ENCODE measurements around the gene BCL2L11. TPM values are rescaled to one million over a fixed set of nuclear protein-coding genes. Genes with fewer than 3 reads are reported as not detected.

The BCL2L11 gene
- total and polyA plus RNA-seq, 9 donors, result 11.6 to 34.7 (median 20.2) TPM

- H3K4me3 ChIP-seq, result no peak overlapping the region
- no peak for TF ChIP-seq EP300 (IDR thresholded peaks at IDR 0.05)
- no peak for TF ChIP-seq CTCF (IDR thresholded peaks at IDR 0.05)
- TF ChIP-seq POLR2A (IDR thresholded peaks at IDR 0.05), result no peak
- H3K36me3 ChIP-seq, result no peaks in the 10 kb centered on the region
- intact Hi-C loops (cut with DNase I), result no loop called here
- no peaks in the 10 kb centered on the region for H3K4me1 ChIP-seq (ENCODE audit: insufficient read depth)
- H3K27ac ChIP-seq, result no peak overlapping the region
- no peaks in the 10 kb centered on the region for H3K9me3 ChIP-seq
- DNase-seq, result no peak
- no peaks in the 10 kb centered on the region for H3K27me3 ChIP-seq
- 91 to 97% (median 95%) methylated on average over 7 of the region's 7 CpGs for WGBS, 3 donors
Measured at GRCh38 chr2:111149882-111150455, 29.3 kb downstream of the BCL2L11 start.

GRCh38 chr2:111154758-111155157 is 34.0 kb downstream of the BCL2L11 start:
- DNase-seq, result no peak
- Histone ChIP-seq H3K27me3 (no peaks in the 10 kb centered on the region), H3K36me3 (no peaks in the 10 kb centered on the region)

DNA sequence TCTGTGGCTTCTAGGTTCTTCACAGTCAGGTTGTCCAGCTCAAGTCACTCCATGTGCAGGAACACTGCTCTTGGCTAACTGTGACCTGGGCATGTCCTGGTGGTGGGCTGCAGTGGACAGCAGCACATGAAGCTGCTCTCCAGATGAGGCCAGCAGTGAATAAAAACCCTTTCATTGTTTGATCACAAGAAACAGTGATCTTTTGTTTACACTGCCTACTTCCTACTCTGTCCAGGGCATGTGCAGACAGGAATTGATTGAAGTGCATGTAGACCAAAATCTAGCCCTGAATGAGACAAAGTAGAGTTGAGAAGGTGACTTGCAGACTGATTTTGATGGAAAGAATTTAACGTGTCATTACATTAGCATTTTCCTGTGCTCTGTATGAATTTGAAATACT is 34.9 kb downstream of the BCL2L11 start:
- no peaks in the 10 kb centered on the region for H3K36me3 ChIP-seq
- H3K27ac ChIP-seq, result no peak overlapping the region
- H3K4me1 ChIP-seq (ENCODE audit: insufficient read depth), result no peaks in the 10 kb centered on the region
- no peaks in the 10 kb centered on the region for H3K9me3 ChIP-seq
- no peak overlapping the region for H3K4me3 ChIP-seq
- WGBS, 3 donors, result 86 to 89% (median 86%) methylated on average over 1 of the region's 1 CpG
- TF ChIP-seq EP300 (IDR thresholded peaks at IDR 0.05), result no peak
- TF ChIP-seq CTCF (IDR thresholded peaks at IDR 0.05), result no peak
- TF ChIP-seq POLR2A (IDR thresholded peaks at IDR 0.05), result no peak
- no peaks in the 10 kb centered on the region for H3K27me3 ChIP-seq
- intact Hi-C loops (cut with DNase I), result no loop called here
- no peak for DNase-seq

More at GRCh38 chr2:111154758-111155157, 34.0 kb downstream of the BCL2L11 start:
- Histone ChIP-seq H3K9me3 (no peaks in the 10 kb centered on the region), H3K4me3 (no peak overlapping the region), H3K4me1 (ENCODE audit: insufficient read depth) (no peaks in the 10 kb centered on the region), H3K27ac (no peak overlapping the region)
- 98 to 99% (median 99%) methylated on average over 6 of the region's 6 CpGs for WGBS, 3 donors
- no peak for TF ChIP-seq EP300 (IDR thresholded peaks at IDR 0.05)
- TF ChIP-seq POLR2A (IDR thresholded peaks at IDR 0.05), result no peak
- no peak for TF ChIP-seq CTCF (IDR thresholded peaks at IDR 0.05)
- intact Hi-C loops (cut with DNase I), result no loop called here

- Histone ChIP-seq H3K4me1 (ENCODE audit: insufficient read depth) (no peaks in the 10 kb centered on the region), H3K27me3 (no peaks in the 10 kb centered on the region), H3K27ac (no peak overlapping the region), H3K36me3 (no peaks in the 10 kb centered on the region), H3K4me3 (no peak overlapping the region), H3K9me3 (no peaks in the 10 kb centered on the region)
- no peak for DNase-seq
- no peak for TF ChIP-seq CTCF (IDR thresholded peaks at IDR 0.05)
- TF ChIP-seq EP300 (IDR thresholded peaks at IDR 0.05), result no peak
- no peak for TF ChIP-seq POLR2A (IDR thresholded peaks at IDR 0.05)
- intact Hi-C loops (cut with DNase I), result no loop called here
- 90 to 91% (median 90%) methylated on average over 8 of the region's 8 CpGs for WGBS, 3 donors
Measured at GRCh38 chr2:111156529-111156928, 35.8 kb downstream of the BCL2L11 start.

Data from ovary (tissue), 9 donors.